HepG2 (cell line): ENCODE measurements around the gene ZFP1. TPM values are rescaled to one million over a fixed set of nuclear protein-coding genes. Genes with fewer than 3 reads are reported as not detected.

Experiments used
- BRD4 ChIP-seq: sonication (generic); formaldehyde crosslinking; IDR thresholded peaks from 2 replicates; pipeline ENCODE4 v1.4.0; 2020; ENCODE audit warnings: missing genetic modification reagents
- CENPT ChIP-seq: sonication (generic); formaldehyde crosslinking; IDR thresholded peaks from 2 replicates; pipeline ENCODE4 v1.8.0; 2022; ENCODE audit warnings: low read depth, mild to moderate bottlenecking, moderate library complexity, missing genetic modification reagents
- CENPX ChIP-seq: sonication (generic); formaldehyde crosslinking; IDR thresholded peaks from 2 replicates; pipeline ENCODE4 v1.9.0; 2021; ENCODE audit warnings: mild to moderate bottlenecking, missing genetic modification reagents, moderate library complexity
- CHD4 ChIP-seq: fragments of 200-600 bp; sonication (generic); IDR thresholded peaks from 2 replicates; pipeline ENCODE4 v1.7.0; 2017; ENCODE audit warnings: mild to moderate bottlenecking, low read length, borderline replicate concordance
- EEA1 ChIP-seq: sonication (generic); formaldehyde crosslinking; IDR thresholded peaks from 2 replicates; pipeline ENCODE4 v1.5.1; 2020; ENCODE audit warnings: mild to moderate bottlenecking, missing genetic modification reagents, borderline replicate concordance
- FOXK1 ChIP-seq: sonication (generic); formaldehyde crosslinking; IDR thresholded peaks from 2 replicates; pipeline ENCODE4 v1.4.0; 2020; ENCODE audit warnings: low read depth, missing genetic modification reagents, borderline replicate concordance
- GZF1 ChIP-seq: sonication (generic); formaldehyde crosslinking; IDR thresholded peaks from 2 replicates; pipeline ENCODE4 v1.5.1; 2020; ENCODE audit warnings: mild to moderate bottlenecking, missing genetic modification reagents
- MLLT10 ChIP-seq: sonication (generic); formaldehyde crosslinking; IDR thresholded peaks from 2 replicates; pipeline ENCODE4 v1.4.0; 2020; ENCODE audit warnings: missing genetic modification reagents
- NCOA2 ChIP-seq: sonication (generic); formaldehyde crosslinking; IDR thresholded peaks from 2 replicates; pipeline ENCODE4 v1.8.0; 2022; ENCODE audit warnings: inconsistent platforms
- NFATC3 ChIP-seq: sonication (generic); formaldehyde crosslinking; IDR thresholded peaks from 2 replicates; pipeline ENCODE4 v1.5.1; 2020; ENCODE audit warnings: mild to moderate bottlenecking, missing genetic modification reagents
- NR2F1 ChIP-seq, 2 experiments: fragments of 450-650 bp in 1 of 2; formaldehyde crosslinking in 1 of 2; IDR thresholded peaks; 2 replicates each; pipeline versions ENCODE4 v1.5.0 to v1.6.1; 2016 to 2020; ENCODE audit warnings: mild to moderate bottlenecking in 1 of 2, missing compliant biosample characterization in 1 of 2, missing genetic modification reagents in 1 of 2, moderate library complexity in 1 of 2
- POLR2AphosphoS5 ChIP-seq: IDR thresholded peaks from 2 replicates; pipeline ENCODE4 v1.6.1; 2012; ENCODE audit warnings: low read depth, low read length
- REST ChIP-seq, 2 experiments: IDR thresholded peaks; 2 replicates each; pipeline ENCODE4 v1.6.1; 2011 to 2012; ENCODE audit warnings: low read length in 2 of 2, borderline replicate concordance in 1 of 2, low read depth in 1 of 2, mild to moderate bottlenecking in 1 of 2, moderate library complexity in 1 of 2
- RFX1 ChIP-seq: fragments of 450-650 bp; IDR thresholded peaks from 2 replicates; pipeline ENCODE4 v1.6.1; 2017
- RXRB ChIP-seq: IDR thresholded peaks from 2 replicates; pipeline ENCODE4 v1.6.1; 2016; ENCODE audit warnings: borderline replicate concordance, missing genetic modification reagents, missing compliant biosample characterization
- SCMH1 ChIP-seq: sonication (generic); formaldehyde crosslinking; IDR thresholded peaks from 2 replicates; pipeline ENCODE4 v1.9.0; 2021; ENCODE audit warnings: missing genetic modification reagents, mild to moderate bottlenecking, borderline replicate concordance
- SNAPC2 ChIP-seq: sonication (generic); formaldehyde crosslinking; IDR thresholded peaks from 2 replicates; pipeline ENCODE4 v1.8.1; 2022; ENCODE audit warnings: mild to moderate bottlenecking, missing genetic modification reagents
- SP4 ChIP-seq: sonication (generic); formaldehyde crosslinking; IDR thresholded peaks from 2 replicates; pipeline ENCODE4 v1.8.1; 2023; ENCODE audit warnings: mild to moderate bottlenecking, missing genetic modification reagents
- SRY ChIP-seq: sonication (generic); formaldehyde crosslinking; IDR thresholded peaks from 2 replicates; pipeline ENCODE4 v1.8.0; 2022; ENCODE audit warnings: mild to moderate bottlenecking, missing genetic modification reagents
- ZBTB8A ChIP-seq: sonication (generic); formaldehyde crosslinking; IDR thresholded peaks from 2 replicates; pipeline ENCODE4 v1.4.0; 2020; ENCODE audit warnings: mild to moderate bottlenecking, low read depth, missing genetic modification reagents, borderline replicate concordance
- ZFP36L1 ChIP-seq: sonication (generic); formaldehyde crosslinking; IDR thresholded peaks from 2 replicates; pipeline ENCODE4 v1.8.0; 2022; ENCODE audit warnings: mild to moderate bottlenecking, missing genetic modification reagents, moderate library complexity
- ZFY ChIP-seq: sonication (generic); formaldehyde crosslinking; IDR thresholded peaks from 2 replicates; pipeline ENCODE4 v1.4.0; 2020; ENCODE audit warnings: missing genetic modification reagents
- ZMYM2 ChIP-seq: sonication (generic); formaldehyde crosslinking; IDR thresholded peaks from 2 replicates; pipeline ENCODE4 v1.8.0; 2022; ENCODE audit warnings: mild to moderate bottlenecking, missing genetic modification reagents
- ZNF274 ChIP-seq: sonication (generic); formaldehyde crosslinking; IDR thresholded peaks from 2 replicates; pipeline ENCODE4 v1.5.1; 2020; ENCODE audit warnings: mild to moderate bottlenecking, missing genetic modification reagents
- ZNF556 ChIP-seq: sonication (generic); formaldehyde crosslinking; IDR thresholded peaks from 2 replicates; pipeline ENCODE4 v1.4.0; 2020; ENCODE audit warnings: mild to moderate bottlenecking, missing genetic modification reagents, borderline replicate concordance
- polyA plus RNA-seq, 8 experiments: library from polyadenylated mRNA; depleted of rRNA in 3 of 8; stranded (reverse) in 7 of 8; unstranded in 1 of 8; fragments of >200 nt; fragmentation: Illumina TruSeq in 4 of 8; extraction: Trizol in 4 of 8; gene quantifications; 2 replicates each; pipeline versions ENCODE4 v1.2.1 to v1.2.3, GENCODE V29; 2011 to 2016; ENCODE audit warnings: low read depth in 4 of 8, missing spikeins in 1 of 8, mixed read lengths in 1 of 8; ENCODE audit not compliant: insufficient read depth in 1 of 8
- total RNA-seq, 5 experiments: library from RNA; depleted of rRNA; stranded (reverse); fragments of >200 nt; fragmentation: Illumina TruSeq; extraction: Trizol; gene quantifications; 2 replicates each; pipeline ENCODE4 v1.2.3, GENCODE V29; 2016; ENCODE audit warnings: low read depth in 1 of 5
- TF ChIP-seq, protein P1 (sequence below): sonication (generic); formaldehyde crosslinking; IDR thresholded peaks from 2 replicates; pipeline ENCODE4 v1.8.0; 2022; ENCODE audit warnings: low read depth, missing genetic modification reagents

The ZFP1 gene
- total and polyA plus RNA-seq, 2 of the 13 experiments (the other 11 are each of a cell fraction or from before 2014, with no cell fraction given) = 8.3 to 14.0 TPM

GRCh38 chr16:75116081-75116910 lies 32.0 kb upstream of the ZFP1 start, which contains the start of gene LDHD (continued):
- TF ChIP-seq CENPX (CRISPR knock-in tag) = no peak
- TF ChIP-seq ZNF556 (CRISPR knock-in tag) = 0 out of 2 replicates have a peak, but pooled peaks have one; percentile 62
- peak; percentile 62; the same call in 1 of the 2 replicates for TF ChIP-seq NCOA2
- TF ChIP-seq NFATC3 (CRISPR knock-in tag) = no peak
- TF ChIP-seq SCMH1 (CRISPR knock-in tag) = no peak
- peak; percentile 89 for TF ChIP-seq ZNF274 (CRISPR knock-in tag)
- TF ChIP-seq SP4 = peak; percentile 75
- no peak for TF ChIP-seq RFX1
- no peak for TF ChIP-seq MLLT10 (CRISPR knock-in tag)
- peak; percentile 36; the same call in 1 of the 2 replicates for TF ChIP-seq BRD4 (CRISPR knock-in tag)
- no peak for TF ChIP-seq FOXK1 (CRISPR knock-in tag)
- no peak for TF ChIP-seq ZFP36L1 (CRISPR knock-in tag)
- TF ChIP-seq, protein P1, sequence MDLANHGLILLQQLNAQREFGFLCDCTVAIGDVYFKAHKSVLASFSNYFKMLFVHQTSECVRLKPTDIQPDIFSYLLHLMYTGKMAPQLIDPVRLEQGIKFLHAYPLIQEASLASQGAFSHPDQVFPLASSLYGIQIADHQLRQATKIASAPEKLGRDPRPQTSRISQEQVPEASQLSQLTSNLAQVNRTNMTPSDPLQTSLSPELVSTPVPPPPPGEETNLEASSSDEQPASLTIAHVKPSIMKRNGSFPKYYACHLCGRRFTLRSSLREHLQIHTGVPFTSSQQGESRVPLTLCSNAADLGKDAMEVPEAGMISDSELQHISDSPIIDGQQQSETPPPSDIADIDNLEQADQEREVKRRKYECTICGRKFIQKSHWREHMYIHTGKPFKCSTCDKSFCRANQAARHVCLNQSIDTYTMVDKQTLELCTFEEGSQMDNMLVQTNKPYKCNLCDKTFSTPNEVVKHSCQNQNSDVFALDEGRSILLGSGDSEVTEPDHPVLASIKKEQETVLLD (CRISPR knock-in tag) = no peak
- TF ChIP-seq CHD4 = peak; percentile 47; the same call in 1 of the 2 replicates
- TF ChIP-seq SNAPC2 (CRISPR knock-in tag) = no peak
- TF ChIP-seq ZMYM2 = no peak
- TF ChIP-seq EEA1 = no peak; the same call in 1 of the 2 replicates
- TF ChIP-seq REST (IDR thresholded peaks at IDR 0.05; ENCODE audit: borderline replicate concordance in 1 of 2, low read depth in 1 of 2, low read length in 2 of 2) = peak in 1 of 2 experiments; percentile 55; a peak in 1 of 4 replicates
- TF ChIP-seq GZF1 (CRISPR knock-in tag) = peak; percentile 44; the same call in 1 of the 2 replicates
- no peak for TF ChIP-seq CENPT (CRISPR knock-in tag)
- 0 out of 2 replicates have a peak, but pooled peaks have one; percentile 46 for TF ChIP-seq ZBTB8A (CRISPR knock-in tag)
- TF ChIP-seq POLR2AphosphoS5 = peak; percentile 96
- peak; percentile 68; the same call in 1 of the 2 replicates for TF ChIP-seq ZFY (CRISPR knock-in tag)
- 0 out of 2 replicates have a peak, but pooled peaks have one; percentile 29 for TF ChIP-seq RXRB
- no peak for TF ChIP-seq NR2F1 (CRISPR knock-in tag; IDR thresholded peaks at IDR 0.05)
- TF ChIP-seq SRY = no peak; the same call in 1 of the 2 replicates
